Neural progenitor cell (in vitro differentiated cells): Measurements from ENCODE around the gene TMEM234. TPM values are rescaled to one million over a fixed set of nuclear protein-coding genes. Genes with fewer than 3 reads are reported as not detected.
A peak's percentile ranks its signal among the peaks of the same experiment; 100 is the strongest.

Experiments used
- DNase-seq: peaks from one replicate; pipeline ENCODE4 v3.0.0-alpha.2; 2016; ENCODE audit warnings: low spot score
- H2AFZ ChIP-seq: fragments of 200-600 bp; sonication (generic); replicated peaks from 2 replicates; pipeline ENCODE4 v1.6.1; 2016; ENCODE audit warnings: antibody characterized with exemption
- H3F3A ChIP-seq: fragments of 200-600 bp; sonication (generic); 2 replicates; pipeline ENCODE4 v1.6.1; 2016; ENCODE audit warnings: antibody characterized with exemption, low read depth
- H3K27ac ChIP-seq: fragments of 200-600 bp; sonication (generic); 2 replicates; pipeline ENCODE4 v1.5.1; 2016; ENCODE audit warnings: mild to moderate bottlenecking
- H3K27me3 ChIP-seq: fragments of 200-600 bp; sonication (generic); 2 replicates; pipeline ENCODE4 v1.6.1; 2016; ENCODE audit warnings: mild to moderate bottlenecking, moderate library complexity
- H3K36me3 ChIP-seq: fragments of 200-600 bp; sonication (generic); 2 replicates; pipeline ENCODE4 v1.5.1; 2016
- H3K4me1 ChIP-seq: fragments of 200-600 bp; sonication (generic); 2 replicates; pipeline ENCODE4 v1.6.1; 2016; ENCODE audit warnings: mixed run types
- H3K4me2 ChIP-seq: fragments of 200-600 bp; sonication (generic); 2 replicates; pipeline ENCODE4 v1.6.1; 2016
- H3K4me3 ChIP-seq: fragments of 200-600 bp; sonication (generic); 2 replicates; pipeline ENCODE4 v1.5.1; 2016
- H3K79me2 ChIP-seq: fragments of 200-600 bp; sonication (generic); 2 replicates; pipeline ENCODE4 v1.6.1; 2016; ENCODE audit warnings: low read depth
- H3K9ac ChIP-seq: fragments of 200-600 bp; sonication (generic); 2 replicates; pipeline ENCODE4 v1.6.1; 2016
- H3K9me3 ChIP-seq: fragments of 200-600 bp; sonication (generic); 2 replicates; pipeline ENCODE4 v1.5.1; 2016; ENCODE audit warnings: low read depth
- H4K20me1 ChIP-seq: fragments of 200-600 bp; sonication (generic); 2 replicates; pipeline ENCODE4 v1.6.1; 2016; ENCODE audit warnings: low read depth
- H3K27ac Mint-ChIP-seq: 3 replicates; pipeline ENCODE4 v1.8.0; 2021; ENCODE audit warnings: mixed read lengths
- H3K27me3 Mint-ChIP-seq: 2 replicates; pipeline ENCODE4 v1.8.0; 2022; ENCODE audit warnings: low read depth, mild to moderate bottlenecking, inconsistent platforms, moderate library complexity, mixed read lengths; ENCODE audit not compliant: insufficient read depth
- H3K36me3 Mint-ChIP-seq: 3 replicates; pipeline ENCODE4 v1.8.0; 2021; ENCODE audit warnings: mixed read lengths
- H3K4me1 Mint-ChIP-seq: 3 replicates; pipeline ENCODE4 v1.8.0; 2021; ENCODE audit warnings: mixed read lengths
- H3K4me3 Mint-ChIP-seq: 3 replicates; pipeline ENCODE4 v1.8.0; 2021; ENCODE audit warnings: mild to moderate bottlenecking, moderate library complexity, mixed read lengths
- H3K9me3 Mint-ChIP-seq: 3 replicates; pipeline ENCODE4 v1.8.0; 2020; ENCODE audit warnings: mixed read lengths
- CTCF ChIP-seq: fragments of 200-600 bp; sonication (generic); IDR thresholded peaks from 2 replicates; pipeline ENCODE4 v1.5.1; 2017; ENCODE audit warnings: antibody characterized with exemption, mild to moderate bottlenecking
- EZH2 ChIP-seq: fragments of 200-600 bp; sonication (generic); IDR thresholded peaks from 2 replicates; pipeline ENCODE4 v1.6.1; 2017; ENCODE audit warnings: antibody characterized with exemption, mild to moderate bottlenecking, moderate library complexity
- EZH2phosphoT487 ChIP-seq: fragments of 200-600 bp; sonication (generic); IDR thresholded peaks from 2 replicates; pipeline ENCODE4 v1.6.1; 2017; ENCODE audit warnings: antibody characterized with exemption
- total RNA-seq: library from RNA; depleted of rRNA; stranded (reverse); fragments of >200 nt; gene quantifications from 2 replicates; pipeline ENCODE4 v1.2.3, GENCODE V29; 2015; ENCODE audit warnings: low replicate concordance

TMEM234 gene
- total RNA-seq, 1 donor from 2014 or later = 6.0 TPM

GRCh38 chr1:32224285-32224684 lies 2.1 kb upstream of the TMEM234 start:
- Histone ChIP-seq H3K27ac (no peak overlapping the region), H3K4me2 (no peak overlapping the region), H4K20me1 (no peaks in the 10 kb centered on the region), H3K9ac (no peak overlapping the region), H2AFZ (no peak overlapping the region), H3K4me1 (peaks cover 14% of the 10 kb centered on the region), H3K36me3 (no peaks in the 10 kb centered on the region), H3F3A (peaks cover 9% of the 10 kb centered on the region), H3K9me3 (no peaks in the 10 kb centered on the region), H3K79me2 (peaks cover 34% of the 10 kb centered on the region), H3K4me3 (no peak overlapping the region), H3K27me3 (no peaks in the 10 kb centered on the region)
- TF ChIP-seq EZH2phosphoT487 (no peak), CTCF (no peak), EZH2 (no peak)
- no peak overlapping the region for H3K27ac Mint-ChIP-seq
- no peaks in the 10 kb centered on the region for H3K9me3 Mint-ChIP-seq
- peaks cover 31% of the 10 kb centered on the region for H3K36me3 Mint-ChIP-seq
- H3K27me3 Mint-ChIP-seq = peaks cover 2% of the 10 kb centered on the region
- H3K4me3 Mint-ChIP-seq = peak overlapping the region; percentile 97
- H3K4me1 Mint-ChIP-seq = peaks cover 28% of the 10 kb centered on the region
- DNase-seq = no peak

GRCh38 chr1:32223683-32224082 lies 1.5 kb upstream of the TMEM234 start:
- H3F3A ChIP-seq = peaks cover 9% of the 10 kb centered on the region
- peaks cover 34% of the 10 kb centered on the region for H3K79me2 ChIP-seq
- H3K36me3 ChIP-seq = no peaks in the 10 kb centered on the region
- no peaks in the 10 kb centered on the region for H3K27me3 ChIP-seq
- H3K4me3 Mint-ChIP-seq = peak overlapping the region; percentile 97
- no peak overlapping the region for H3K9ac ChIP-seq
- H3K27ac Mint-ChIP-seq = no peak overlapping the region
- TF ChIP-seq EZH2phosphoT487 = no peak
- TF ChIP-seq CTCF = no peak
- no peak for TF ChIP-seq EZH2
- no peaks in the 10 kb centered on the region for H3K9me3 Mint-ChIP-seq
- peaks cover 27% of the 10 kb centered on the region for H3K36me3 Mint-ChIP-seq
- peak overlapping the region; percentile 89 for H3K4me2 ChIP-seq
- H2AFZ ChIP-seq = no peak overlapping the region
- peaks cover 28% of the 10 kb centered on the region for H3K4me1 Mint-ChIP-seq
- peaks cover 14% of the 10 kb centered on the region for H3K4me1 ChIP-seq
- no peaks in the 10 kb centered on the region for H4K20me1 ChIP-seq
- DNase-seq = no peak
- H3K4me3 ChIP-seq = no peak overlapping the region
- H3K9me3 ChIP-seq = no peaks in the 10 kb centered on the region
- H3K27me3 Mint-ChIP-seq = peaks cover 3% of the 10 kb centered on the region
- H3K27ac ChIP-seq = no peak overlapping the region

- Histone ChIP-seq H3K4me3 (peak overlapping the region; percentile 82), H3F3A (peaks cover 3% of the 10 kb centered on the region), H3K36me3 (no peaks in the 10 kb centered on the region), H3K4me1 (peaks cover 14% of the 10 kb centered on the region), H3K79me2 (peaks cover 34% of the 10 kb centered on the region), H3K9ac (peak overlapping the region; percentile 51), H3K9me3 (no peaks in the 10 kb centered on the region), H2AFZ (peak overlapping the region; percentile 93), H3K4me2 (peak overlapping the region; percentile 89), H3K27me3 (no peaks in the 10 kb centered on the region), H3K27ac (no peak overlapping the region), H4K20me1 (no peaks in the 10 kb centered on the region)
- Mint-ChIP-seq H3K27me3 (peaks cover 8% of the 10 kb centered on the region), H3K4me3 (peak overlapping the region; percentile 97), H3K27ac (no peak overlapping the region), H3K9me3 (no peaks in the 10 kb centered on the region), H3K4me1 (peaks cover 28% of the 10 kb centered on the region), H3K36me3 (peaks cover 15% of the 10 kb centered on the region)
- no peak for DNase-seq
- no peak for TF ChIP-seq CTCF
Observed at GRCh38 chr1:32221581-32221979, 573 bp downstream of the TMEM234 start.
